NCI-H128 (cell line): ENCODE results near the gene ZFP90.
A peak's percentile ranks its signal among the peaks of the same experiment; 100 is the strongest.
"Not testable (repeated sequence)": the region's sequence is repeated elsewhere in the genome, so short reads cannot be mapped to it uniquely, and the experiment has no call there.

ENCODE experiments used
- DNase-seq: peaks from one replicate; lab custom pipeline; 2025; ENCODE audit not compliant: unreplicated experiment; lab: John Stamatoyannopoulos, UW

Gene ZFP90

DNA sequence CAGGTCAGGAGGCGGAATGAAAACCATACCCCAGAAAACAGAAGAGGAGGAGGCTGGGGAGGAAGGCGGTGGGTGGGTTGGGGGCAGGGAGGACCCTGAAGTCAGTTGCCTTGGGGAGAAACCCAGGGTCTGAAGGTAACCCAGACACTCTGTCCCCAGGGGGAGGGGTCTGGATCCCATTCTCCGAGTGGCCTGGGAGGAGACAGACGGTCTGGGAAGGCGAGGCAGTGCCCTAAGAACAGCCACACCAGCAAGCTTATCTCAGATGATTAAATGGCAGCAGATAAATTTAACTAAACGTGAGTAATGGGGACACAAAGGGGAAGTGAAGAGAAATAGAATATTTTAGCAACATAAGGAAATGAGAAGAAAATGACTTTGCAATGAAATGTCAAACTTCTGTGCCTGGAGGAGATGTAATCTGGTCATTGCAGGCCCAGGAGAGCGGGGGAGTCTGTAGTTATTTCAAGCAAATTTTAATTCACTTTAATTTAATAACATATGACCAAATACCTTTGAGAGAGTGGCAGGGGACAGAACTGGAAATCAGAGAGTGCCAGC lies 21.4 kb upstream of the ZFP90 start:
- DNase-seq = no peak

GRCh38 chr16:68519225-68519745 lies 19.8 kb upstream of the ZFP90 start:
- no peak for DNase-seq

- DNase-seq = peak; percentile 75
Measured at GRCh38 chr16:68520649-68521086, 18.4 kb upstream of the ZFP90 start.

GRCh38 chr16:68524069-68524820 lies 14.8 kb upstream of the ZFP90 start:
- no peak for DNase-seq

DNA sequence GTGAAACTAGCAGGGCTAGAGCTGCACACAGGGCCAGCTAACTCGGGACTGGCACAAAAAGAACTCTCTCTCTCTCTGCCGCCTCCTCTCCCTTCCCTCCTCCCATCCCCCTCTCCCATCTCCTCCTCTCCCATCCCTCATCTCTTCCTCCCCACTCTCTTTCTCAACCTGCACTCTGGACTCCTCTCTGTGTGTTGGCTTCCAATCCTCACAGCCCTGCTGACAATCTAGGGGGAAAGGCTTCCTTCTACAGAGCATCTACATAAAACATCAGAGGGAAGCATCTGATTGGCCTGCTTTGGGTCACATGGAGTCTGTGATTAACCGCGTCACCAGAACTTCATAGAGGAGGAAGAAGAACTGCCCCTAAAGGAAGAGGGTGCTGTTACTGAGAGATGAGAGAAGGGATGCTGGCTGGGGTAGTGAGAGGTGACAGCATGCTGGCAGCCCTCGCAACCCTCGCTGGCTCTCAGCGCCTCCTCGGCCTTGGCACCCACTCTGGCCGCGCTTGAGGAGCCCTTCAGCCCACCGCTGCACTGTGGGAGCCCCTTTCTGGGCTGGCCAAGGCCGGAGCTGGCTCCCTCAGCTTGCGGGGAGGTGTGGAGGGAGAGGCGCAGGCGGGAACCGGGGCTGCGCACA lies 12.8 kb upstream of the ZFP90 start:
- DNase-seq = no peak

DNA sequence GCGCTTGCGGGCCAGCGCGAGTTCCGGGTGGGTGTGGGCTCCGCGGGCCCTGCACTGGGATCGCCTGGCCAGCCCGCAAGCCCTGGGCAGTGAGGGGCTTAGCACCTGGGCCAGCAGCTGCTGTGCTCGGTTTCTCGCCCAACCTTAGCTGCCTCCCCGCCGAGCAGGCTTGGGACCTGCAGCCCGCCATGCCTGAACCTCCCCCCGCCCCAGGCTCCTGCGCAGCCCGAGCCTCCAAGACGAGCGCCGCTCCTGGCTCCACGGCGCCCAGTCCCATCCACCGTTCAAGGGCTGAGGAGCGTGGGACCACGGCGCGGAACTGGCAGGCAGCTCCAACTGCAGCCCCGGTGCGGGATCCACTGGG lies 12.3 kb upstream of the ZFP90 start:
- no peak for DNase-seq

- no peak for DNase-seq
Measured at GRCh38 chr16:68528233-68528632, 10.9 kb upstream of the ZFP90 start.

GRCh38 chr16:68528686-68529379 lies 10.3 kb upstream of the ZFP90 start:
- peak; percentile 35 for DNase-seq

- no peak for DNase-seq
Measured at GRCh38 chr16:68529608-68529930, 9.5 kb upstream of the ZFP90 start.

DNA sequence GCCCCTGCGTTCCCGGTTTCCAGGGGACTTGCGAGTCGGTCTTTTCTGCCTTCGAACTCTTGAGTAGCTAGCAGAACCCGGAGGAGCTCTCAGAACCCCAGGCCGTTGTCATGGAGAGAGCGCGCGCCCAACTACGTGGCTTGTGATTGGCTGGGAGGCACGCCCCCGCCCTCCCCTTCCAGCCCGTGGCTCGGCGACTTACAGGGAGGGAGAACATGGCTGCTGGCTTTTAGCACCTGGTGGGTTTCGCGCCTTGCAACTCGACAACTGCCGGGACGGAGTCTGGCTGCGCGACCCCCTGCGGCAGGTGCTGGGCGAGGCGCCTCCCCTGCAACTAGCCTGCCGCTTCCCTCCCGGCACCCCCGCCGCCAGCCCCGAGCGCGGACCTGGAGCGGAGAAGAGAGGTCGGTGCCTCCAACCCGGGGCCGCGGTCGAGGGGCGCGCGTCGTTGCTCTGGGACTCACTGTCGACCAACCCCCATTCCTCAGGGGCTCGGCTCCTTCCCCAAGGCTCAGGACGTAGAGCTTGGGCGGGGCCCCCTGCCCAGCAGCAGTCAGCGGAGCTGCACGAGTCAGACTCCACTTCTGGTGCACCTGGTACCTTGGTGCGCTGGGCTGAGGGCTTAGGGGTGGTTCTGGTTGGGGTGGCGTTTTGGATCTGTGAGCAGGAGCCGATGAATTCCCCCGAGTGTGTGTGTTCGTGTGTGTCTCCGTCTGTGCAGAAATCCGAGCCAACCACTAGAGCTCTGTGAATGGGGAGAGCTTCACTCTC lies 9.0 kb upstream of the ZFP90 start:
- DNase-seq = peak; percentile 79

GRCh38 chr16:68533937-68534336 lies 5.2 kb upstream of the ZFP90 start:
- DNase-seq = no peak

GRCh38 chr16:68535331-68535730 lies 3.8 kb upstream of the ZFP90 start:
- DNase-seq = no peak

GRCh38 chr16:68539711-68540239 lies 684 bp downstream of the ZFP90 start:
- no peak for DNase-seq

GRCh38 chr16:68548947-68549346 lies 9.9 kb downstream of the ZFP90 start:
- no peak for DNase-seq

DNA sequence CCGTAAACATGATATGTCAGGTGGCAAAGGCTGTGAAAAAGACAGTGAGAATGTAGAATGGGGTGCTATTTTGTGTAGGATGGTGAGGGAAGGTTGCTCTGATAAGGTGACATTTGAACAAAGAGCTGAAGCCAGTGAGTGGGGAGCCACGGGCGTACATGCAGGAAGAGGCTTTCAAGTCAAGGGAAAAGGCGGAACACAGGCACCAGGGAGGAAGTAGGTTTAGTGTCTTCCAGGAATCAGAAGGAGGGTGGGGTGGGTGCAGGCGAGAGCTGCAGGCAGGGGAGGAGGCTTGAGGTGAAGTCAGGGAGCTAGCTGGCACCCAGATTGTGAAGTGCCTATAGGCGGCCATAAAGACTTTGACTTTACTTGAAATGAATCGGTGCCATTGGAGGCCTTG lies 14.1 kb downstream of the ZFP90 start:
- DNase-seq = no peak

DNA sequence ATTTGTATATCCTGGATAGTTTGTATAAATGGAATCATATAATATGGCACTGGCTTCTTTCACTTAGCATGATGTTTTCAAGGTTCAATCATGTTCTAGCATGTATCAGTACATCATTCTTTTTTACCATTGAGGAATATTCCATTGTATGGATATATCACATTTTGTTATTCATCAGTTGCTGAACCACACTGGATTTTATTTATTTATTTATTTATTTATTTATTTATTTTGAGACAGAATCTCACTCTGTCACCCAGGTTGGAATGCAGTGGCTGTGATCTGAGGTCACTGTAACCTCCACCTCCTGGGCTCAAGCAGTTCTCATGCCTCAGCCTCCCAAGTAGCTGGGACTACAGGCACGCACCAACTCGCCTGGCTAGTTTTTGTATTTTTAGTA lies 21.2 kb downstream of the ZFP90 start:
- DNase-seq = not testable (repeated sequence)

DNA sequence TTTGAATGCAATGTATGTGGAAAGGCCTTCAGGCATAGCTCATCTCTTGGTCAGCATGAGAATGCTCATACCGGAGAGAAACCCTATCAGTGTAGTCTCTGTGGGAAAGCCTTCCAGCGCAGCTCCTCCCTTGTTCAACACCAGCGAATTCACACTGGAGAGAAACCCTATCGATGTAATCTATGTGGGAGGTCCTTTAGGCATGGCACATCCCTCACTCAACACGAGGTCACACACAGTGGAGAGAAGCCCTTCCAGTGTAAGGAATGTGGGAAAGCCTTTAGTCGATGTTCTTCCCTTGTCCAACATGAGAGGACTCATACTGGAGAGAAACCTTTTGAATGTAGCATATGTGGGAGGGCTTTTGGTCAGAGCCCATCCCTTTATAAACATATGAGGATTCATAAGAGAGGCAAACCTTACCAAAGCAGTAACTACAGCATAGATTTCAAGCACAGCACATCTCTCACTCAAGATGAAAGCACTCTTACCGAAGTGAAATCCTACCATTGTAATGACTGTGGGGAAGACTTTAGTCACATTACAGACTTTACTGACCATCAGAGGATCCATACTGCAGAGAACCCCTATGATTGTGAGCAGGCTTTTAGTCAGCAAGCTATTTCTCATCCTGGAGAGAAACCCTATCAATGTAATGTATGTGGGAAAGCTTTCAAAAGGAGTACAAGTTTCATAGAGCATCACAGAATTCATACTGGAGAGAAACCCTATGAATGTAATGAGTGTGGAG lies 24.7 kb downstream of the ZFP90 start:
- no peak for DNase-seq

DNA sequence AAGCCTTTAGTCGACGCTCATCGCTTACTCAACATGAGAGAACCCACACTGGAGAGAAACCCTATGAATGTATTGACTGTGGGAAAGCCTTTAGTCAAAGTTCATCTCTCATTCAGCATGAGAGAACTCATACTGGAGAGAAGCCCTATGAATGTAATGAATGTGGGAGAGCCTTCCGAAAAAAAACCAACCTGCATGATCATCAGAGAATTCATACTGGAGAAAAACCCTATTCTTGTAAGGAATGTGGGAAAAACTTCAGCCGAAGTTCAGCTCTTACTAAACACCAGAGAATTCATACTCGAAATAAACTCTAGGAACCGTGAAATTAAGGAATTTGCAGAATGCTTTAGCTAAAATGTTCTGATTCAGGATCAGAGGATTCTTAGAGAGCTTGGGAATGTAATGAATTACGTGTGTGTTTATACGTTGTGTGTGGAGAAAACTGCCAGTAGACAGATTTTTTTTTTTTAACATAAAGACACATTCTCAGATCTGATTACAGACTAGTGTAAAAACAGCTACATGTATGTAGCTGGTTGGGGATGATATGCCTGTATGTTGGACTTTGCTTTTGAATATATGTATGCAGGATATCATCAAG lies 25.4 kb downstream of the ZFP90 start:
- no peak for DNase-seq

DNA sequence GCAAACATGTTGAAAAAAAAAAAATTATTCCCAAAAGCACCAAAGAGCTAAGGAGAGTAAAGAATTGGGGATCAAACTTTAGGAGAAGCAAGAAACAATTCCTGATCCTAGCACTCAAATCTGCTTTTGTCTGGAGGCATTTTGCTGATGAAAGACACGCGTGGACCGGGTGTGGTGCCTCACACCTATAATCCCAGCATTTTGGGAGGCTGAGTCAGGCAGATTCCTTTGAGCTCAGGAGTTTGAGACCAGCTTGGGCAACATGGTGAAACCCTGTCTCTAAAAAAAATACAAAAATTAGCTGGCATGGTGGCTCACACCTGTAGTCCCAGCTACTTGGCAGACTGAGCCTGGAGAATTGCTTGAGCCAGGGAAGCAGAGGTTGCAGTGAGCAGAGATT lies 35.4 kb downstream of the ZFP90 start:
- DNase-seq = no peak

GRCh38 chr16:68575082-68575481 lies 36.0 kb downstream of the ZFP90 start:
- DNase-seq = no peak
